B cell (primary cell): ENCODE results near the gene NDC1. TPM values are rescaled to one million over a fixed set of nuclear protein-coding genes. Genes with fewer than 3 reads are reported as not detected.

ENCODE experiments used
- ATAC-seq: fragments of 200-7000 bp; cut with Tn5 transposase; one replicate; pipeline ENCODE4 v1.10.0; 2021; ENCODE audit warnings: low read depth, mild to moderate bottlenecking, moderate number of reproducible peaks, moderate library complexity
- CTCF ChIA-PET: fragments of 350-600 bp; sonication (Branson Sonifier 250); formaldehyde crosslinking; loops from one replicate; lab custom pipeline; 2021; ENCODE audit warnings: antibody characterized with exemption, inconsistent platforms; lab: Charles Lee
- POLR2A ChIA-PET: fragments of 350-600 bp; sonication (Branson Sonifier 250); formaldehyde crosslinking; loops from one replicate; lab custom pipeline; 2021; ENCODE audit warnings: antibody characterized with exemption; lab: Charles Lee
- DNase-seq: peaks from one replicate; pipeline ENCODE4 v3.0.0; 2013
- H2AFZ ChIP-seq: 2 replicates; pipeline ENCODE4 v1.6.1; 2012; ENCODE audit warnings: mild to moderate bottlenecking, low read depth, low read length; ENCODE audit not compliant: insufficient read depth, poor library complexity, severe bottlenecking
- H3K27ac ChIP-seq, 2 donors: 1 replicate in 1 of 2; 2 replicates in 1 of 2; pipeline ENCODE4 v1.5.1; 2012 to 2013; ENCODE audit warnings: low read length in 2 of 2, mild to moderate bottlenecking in 2 of 2, moderate library complexity in 1 of 2
- H3K27me3 ChIP-seq, 4 experiments: fragments of 200-600 bp in 1 of 4; sonication (generic) in 1 of 4; replicated peaks in 1 of 4; 1 replicate in 2 of 4; 2 replicates in 2 of 4; pipeline versions ENCODE4 v1.6.1 to v1.7.0; 2013 to 2016; ENCODE audit warnings: low read length in 3 of 4, mild to moderate bottlenecking in 2 of 4, mixed read lengths in 1 of 4, moderate library complexity in 1 of 4; ENCODE audit not compliant: insufficient read depth in 4 of 4, control insufficient read depth in 3 of 4; ENCODE audit errors: control extremely low read depth in 1 of 4
- H3K36me3 ChIP-seq, 2 experiments: replicated peaks in 1 of 2; 1 replicate in 1 of 2; 2 replicates in 1 of 2; pipeline versions ENCODE4 v1.6.1 to v1.7.1; 2013; ENCODE audit warnings: low read length in 1 of 2; ENCODE audit not compliant: insufficient read depth in 2 of 2, control insufficient read depth in 1 of 2; ENCODE audit errors: control extremely low read depth in 1 of 2, extremely low read depth in 1 of 2
- H3K4me1 ChIP-seq, 2 donors: fragments of 200-600 bp in 1 of 2; sonication (generic) in 1 of 2; 1 replicate in 1 of 2; 2 replicates in 1 of 2; pipeline versions ENCODE4 v1.5.1 to v1.6.1; 2013 to 2017; ENCODE audit warnings: low read length in 2 of 2; ENCODE audit not compliant: control insufficient read depth in 2 of 2, insufficient read depth in 2 of 2
- H3K4me2 ChIP-seq: replicated peaks from 2 replicates; pipeline ENCODE3; 2012; ENCODE audit warnings: mild to moderate bottlenecking, low read depth, low read length; ENCODE audit not compliant: poor library complexity, severe bottlenecking
- H3K4me3 ChIP-seq, 5 experiments: fragments of 200-600 bp in 1 of 5; sonication (generic) in 1 of 5; 1 replicate in 3 of 5; 2 replicates in 2 of 5; pipeline versions ENCODE4 v1.5.1 to v1.7.0; 2011 to 2016; ENCODE audit warnings: low read length in 4 of 5, mild to moderate bottlenecking in 4 of 5, low read depth in 2 of 5, control low read depth in 1 of 5, moderate library complexity in 1 of 5; ENCODE audit not compliant: insufficient read depth in 1 of 5; ENCODE audit errors: control extremely low read depth in 1 of 5, extremely low read depth in 1 of 5
- H3K79me2 ChIP-seq: fragments of 200-600 bp; sonication (generic); one replicate; pipeline ENCODE4 v1.6.0; 2016; ENCODE audit warnings: low read length; ENCODE audit not compliant: control insufficient read depth, insufficient read depth
- H3K9ac ChIP-seq: fragments of 200-600 bp; sonication (generic); 2 replicates; pipeline ENCODE4 v1.6.1; 2017; ENCODE audit warnings: mild to moderate bottlenecking, low read length, moderate library complexity
- H3K9me3 ChIP-seq, 3 donors: one replicate each; pipeline versions ENCODE4 v1.6.1 to v1.7.1; 2013; ENCODE audit warnings: low read length in 2 of 3; ENCODE audit not compliant: control insufficient read depth in 2 of 3, insufficient read depth in 1 of 3; ENCODE audit errors: control extremely low read depth in 1 of 3
- H4K20me1 ChIP-seq: 2 replicates; pipeline ENCODE4 v1.6.0; 2012; ENCODE audit warnings: mild to moderate bottlenecking, low read length; ENCODE audit not compliant: insufficient read depth, control insufficient read depth, poor library complexity, severe bottlenecking
- H3K27ac Mint-ChIP-seq: one replicate; pipeline ENCODE4 v1.8.0; 2021; ENCODE audit warnings: mixed read lengths
- H3K27me3 Mint-ChIP-seq: one replicate; pipeline ENCODE4 v1.8.0; 2021; ENCODE audit warnings: mixed read lengths
- H3K4me1 Mint-ChIP-seq: one replicate; pipeline ENCODE4 v1.8.0; 2021; ENCODE audit warnings: mixed read lengths
- H3K4me3 Mint-ChIP-seq: one replicate; pipeline ENCODE4 v1.8.0; 2021; ENCODE audit warnings: mixed read lengths
- H3K9me3 Mint-ChIP-seq: one replicate; pipeline ENCODE4 v1.8.0; 2022; ENCODE audit warnings: mixed read lengths; ENCODE audit not compliant: insufficient read depth
- CTCF ChIP-seq: fragments of 200-600 bp; IDR thresholded peaks from one replicate; pipeline ENCODE4 v1.8.0; 2022; ENCODE audit warnings: antibody characterized with exemption, mild to moderate bottlenecking
- EZH2 ChIP-seq: IDR thresholded peaks from 2 replicates; pipeline ENCODE4 v1.6.1; 2012; ENCODE audit warnings: borderline replicate concordance, low read depth, mild to moderate bottlenecking, moderate library complexity, low read length; ENCODE audit not compliant: insufficient read depth, poor library complexity, severe bottlenecking
- WGBS: methylation state at CpG from one replicate; pipeline ENCODE4 v1.1.5; 2013; ENCODE audit warnings: missing lambda C conversion rate; ENCODE audit not compliant: insufficient coverage; 5-methylcytosine and 5-hydroxymethylcytosine counted together
- intact Hi-C: fragments of 100-400 bp; cut with micrococcal nuclease; formaldehyde crosslinking; loops from one replicate; pipeline ENCODE4 v1.10.0; 2022
- polyA plus RNA-seq: library from polyadenylated mRNA; depleted of rRNA; stranded (reverse); fragments of >200 nt; gene quantifications from 2 replicates; pipeline ENCODE4 v1.2.3, GENCODE V29; 2012
- total RNA-seq, 2 donors: library from RNA; stranded (reverse); fragments of 120-200 nt in 1 of 2; gene quantifications; 1 replicate in 1 of 2; 2 replicates in 1 of 2; pipeline versions ENCODE4 v1.2.3 to v1.2.4, GENCODE V29; 2013 to 2022

Gene NDC1
- total and polyA plus RNA-seq, 2 donors (not counting 1 experiment from before 2014, with no cell fraction given): 5.0 to 12.0 TPM

- 100% methylated on average over 1 of the region's 3 CpGs for WGBS
- H3K27me3 Mint-ChIP-seq: peaks cover 45% of the 10 kb centered on the region
- no peaks in the 10 kb centered on the region for H3K79me2 ChIP-seq
These were observed 105.7 kb downstream of the NDC1 start for GRCh38 chr1:53732409-53732808.

GRCh38 chr1:53731779-53732305 lies 106.3 kb downstream of the NDC1 start:
- Histone ChIP-seq H3K4me1 (no peaks in the 10 kb centered on the region), H3K79me2 (no peaks in the 10 kb centered on the region), H3K9me3 (no peaks in the 10 kb centered on the region), H3K4me2 (no peak overlapping the region), H3K27me3 (peaks cover 0 to 11% (median 7%) of the 10 kb centered on the region in 4 experiments), H3K9ac (no peak overlapping the region), H3K27ac (no peak overlapping the region), H4K20me1 (no peaks in the 10 kb centered on the region), H3K36me3 (no peaks in the 10 kb centered on the region), H3K4me3 (no peak overlapping the region), H2AFZ (no peak overlapping the region)
- no peak for ATAC-seq
- H3K27ac Mint-ChIP-seq: no peak overlapping the region
- no peak for DNase-seq
- no peak overlapping the region for H3K4me3 Mint-ChIP-seq
- peaks cover 39% of the 10 kb centered on the region for H3K27me3 Mint-ChIP-seq
- ChIA-PET POLR2A (no interaction called here), CTCF (no interaction called here)
- H3K4me1 Mint-ChIP-seq: no peaks in the 10 kb centered on the region
- WGBS: 100% methylated on average over 2 of the region's 8 CpGs
- TF ChIP-seq CTCF (no peak), EZH2 (no peak)
- no peaks in the 10 kb centered on the region for H3K9me3 Mint-ChIP-seq
- intact Hi-C loops: no loop called here

More at GRCh38 chr1:53732409-53732808, 105.7 kb downstream of the NDC1 start:
- H3K27me3 ChIP-seq: peaks cover 0 to 15% (median 12%) of the 10 kb centered on the region in 4 experiments
- no peak overlapping the region for H3K27ac Mint-ChIP-seq
- no peak overlapping the region for H3K4me3 Mint-ChIP-seq
- H3K9ac ChIP-seq: no peak overlapping the region
- H3K4me3 ChIP-seq: no peak overlapping the region
- H3K27ac ChIP-seq: no peak overlapping the region
- H2AFZ ChIP-seq: no peak overlapping the region
- no peaks in the 10 kb centered on the region for H3K36me3 ChIP-seq
- H3K9me3 Mint-ChIP-seq: no peaks in the 10 kb centered on the region
- H3K4me1 ChIP-seq: peaks cover 0 to 3% of the 10 kb centered on the region in 2 donors
- POLR2A ChIA-PET: no interaction called here
- no peak for TF ChIP-seq EZH2
- no peak for TF ChIP-seq CTCF
- DNase-seq (no peak), ATAC-seq (no peak)
- H4K20me1 ChIP-seq: no peaks in the 10 kb centered on the region
- H3K9me3 ChIP-seq: no peaks in the 10 kb centered on the region
- CTCF ChIA-PET: no interaction called here
- intact Hi-C loops: no loop called here
- H3K4me1 Mint-ChIP-seq: peaks cover 2% of the 10 kb centered on the region
- H3K4me2 ChIP-seq: no peak overlapping the region
